Heart right ventricle (tissue), 16 donors: ENCODE data around the gene DNAJB12. TPM values are rescaled to one million over a fixed set of nuclear protein-coding genes. Genes with fewer than 3 reads are reported as not detected.

Experiments used
- ATAC-seq, 8 donors: fragments of 200-7000 bp; cut with Tn5 transposase; one replicate each; pipeline ENCODE4 v1.9.1; 2020; ENCODE audit warnings: mild to moderate bottlenecking in 8 of 8, moderate library complexity in 8 of 8, moderate number of reproducible peaks in 1 of 8
- DNase-seq, 2 donors: peaks; one replicate each; pipeline ENCODE4 v3.0.0-alpha.2; 2020
- H3K27ac ChIP-seq, 10 donors: fragments of 200-600 bp; sonication (generic) in 2 of 10; one replicate each; pipeline versions ENCODE4 v1.5.0 to v1.8.0; 2020 to 2022; ENCODE audit warnings: mild to moderate bottlenecking in 3 of 10
- H3K27me3 ChIP-seq, 7 donors: fragments of 200-600 bp; one replicate each; pipeline ENCODE4 v1.8.0; 2021 to 2022; ENCODE audit warnings: mild to moderate bottlenecking in 2 of 7
- H3K36me3 ChIP-seq, 9 donors: fragments of 200-600 bp; sonication (generic) in 1 of 9; one replicate each; pipeline versions ENCODE4 v1.5.0 to v1.8.0; 2020 to 2022; ENCODE audit warnings: mild to moderate bottlenecking in 2 of 9
- H3K4me1 ChIP-seq, 9 donors: fragments of 200-600 bp; sonication (generic) in 1 of 9; one replicate each; pipeline versions ENCODE4 v1.5.0 to v1.8.0; 2020 to 2022; ENCODE audit warnings: mild to moderate bottlenecking in 4 of 9
- H3K4me3 ChIP-seq, 10 donors: fragments of 200-600 bp; sonication (generic) in 2 of 10; one replicate each; pipeline versions ENCODE4 v1.5.0 to v1.8.0; 2020 to 2022; ENCODE audit warnings: mild to moderate bottlenecking in 7 of 10, moderate library complexity in 2 of 10
- H3K9me3 ChIP-seq, 11 donors: fragments of 200-600 bp in 10 of 11; sonication (generic) in 2 of 11; one replicate each; pipeline versions ENCODE4 v1.5.0 to v1.8.0; 2013 to 2022; ENCODE audit warnings: mild to moderate bottlenecking in 2 of 11, control low read depth in 1 of 11, moderate library complexity in 1 of 11
- CTCF ChIP-seq, 9 donors: fragments of 200-600 bp; sonication (generic) in 2 of 9; IDR thresholded peaks; one replicate each; pipeline versions ENCODE4 v1.5.0 to v1.8.0; 2021 to 2022; ENCODE audit warnings: antibody characterized with exemption in 9 of 9, mild to moderate bottlenecking in 5 of 9, moderate library complexity in 1 of 9
- WGBS, 2 donors: extraction: QIAGEN DNeasy Blood & Tissue Kit; methylation state at CpG; one replicate each; pipeline ENCODE4 v1.1.7; 2013; ENCODE audit warnings: inconsistent platforms in 1 of 2; 5-methylcytosine and 5-hydroxymethylcytosine counted together
- intact Hi-C, 10 donors: fragments of 100-400 bp; cut with DNase I; formaldehyde crosslinking; loops; one replicate each; pipeline versions ENCODE4 v1.11.1 to v1.14.2; 2022
- polyA plus RNA-seq, 2 donors: library from polyadenylated mRNA; stranded (reverse); fragments of 200-250 nt; gene quantifications; one replicate each; pipeline ENCODE4 v1.2.3, GENCODE V29; 2013
- total RNA-seq, 10 donors: library from RNA; stranded (reverse); fragmentation: NEBNext Ultra II Directional in 3 of 10; extraction: Animal tissue kit (Norgen Biotek cat#: 25700) in 3 of 10; gene quantifications; one replicate each; pipeline versions ENCODE4 v1.2.1 to v1.2.4, GENCODE V29; 2021 to 2023
- donor health status: Arrhythmogenic right ventricular cardiomyopathy.
- donor health status: ischemic (EF 13 %, LVEDD 7.1; RV severe dilation, severe dysfunction).
- donor health status: healthy with polysubstance abuse.
- donor health status: DM: no; HTN: yes; CAD: no.
- donor health status: DM: no; HTN: no; CAD: no.
- donor health status: ischemic (EF 25% LVEDD 6.9; RV normal size, moderate dysfunction).
- donor health status: ischemic (EF 25% LVEDD 5.7; RV mildly dilated, moderate dysfunction).
- donor health status: healthy.
- donor health status: DM: yes; HTN: yes; CAD: no.
- donor health status: Ischemic cardiomyopathy.
- donor health status: ischemic (EF 35%, LVEDD 5.7; RV mildly dilated, moderate dysfunction).
- donor health status: nonischemic (EF 11% LVEDD 7.7; RV severe dilation, severe dysfunction).
- donor health status: DM: yes; HTN: yes; CAD: no.
- donor health status: PGD.
- donor health status: ischemic (EF 29% LVEDD 5.4; RV normal size, mild dysfunction).
- donor health status: nonischemic (EF 23%, LVEDD 6.1; RV moderate dilation, normal function).

The DNAJB12 gene
- total and polyA plus RNA-seq, 12 donors = 22.6 to 32.8 (median 27.9) TPM

- DNase-seq (no peak), ATAC-seq (no peak)
- Histone ChIP-seq H3K36me3 (no peaks in the 10 kb centered on the region), H3K9me3 (no peaks in the 10 kb centered on the region), H3K4me3 (no peak overlapping the region), H3K27ac (no peak overlapping the region), H3K4me1 (peaks cover 0 to 21% (median 5%) of the 10 kb centered on the region in 9 donors), H3K27me3 (no peaks in the 10 kb centered on the region)
- intact Hi-C loops = no loop called here
- TF ChIP-seq CTCF (IDR thresholded peaks at IDR 0.05) = no peak
- 81 to 83% methylated on average over 6 of the region's 6 CpGs for whole genome bisulfite sequencing, 2 donors
These were observed 62.5 kb downstream of the DNAJB12 start for GRCh38 chr10:72292223-72292691.

GRCh38 chr10:72291019-72291532 is 63.6 kb downstream of the DNAJB12 start:
- Histone ChIP-seq H3K27ac (no peak overlapping the region), H3K36me3 (no peaks in the 10 kb centered on the region), H3K27me3 (no peaks in the 10 kb centered on the region), H3K4me1 (peaks cover 0 to 12% (median 0%) of the 10 kb centered on the region in 9 donors), H3K4me3 (no peak overlapping the region), H3K9me3 (no peaks in the 10 kb centered on the region)
- intact Hi-C loops = no loop called here
- DNase-seq = no peak
- no peak for ATAC-seq
- WGBS, 2 donors = 96 to 97% methylated on average over 4 of the region's 4 CpGs
- no peak for TF ChIP-seq CTCF (IDR thresholded peaks at IDR 0.05)

GRCh38 chr10:72285972-72286521 is 68.7 kb downstream of the DNAJB12 start:
- no peak for TF ChIP-seq CTCF (IDR thresholded peaks at IDR 0.05)
- ATAC-seq (no peak), DNase-seq (no peak)
- Histone ChIP-seq H3K36me3 (no peaks in the 10 kb centered on the region), H3K4me3 (no peak overlapping the region), H3K9me3 (no peaks in the 10 kb centered on the region), H3K27me3 (no peaks in the 10 kb centered on the region), H3K4me1 (peaks cover 0 to 24% (median 0%) of the 10 kb centered on the region in 9 donors), H3K27ac (peak overlapping the region in 1 of 10 donors; percentile 5)
- 74 to 75% methylated on average over 14 of the region's 14 CpGs for WGBS, 2 donors
- intact Hi-C loops = no loop called here

GRCh38 chr10:72283131-72283530 is 71.6 kb downstream of the DNAJB12 start:
- Histone ChIP-seq H3K27me3 (no peaks in the 10 kb centered on the region), H3K4me3 (no peak overlapping the region), H3K9me3 (no peaks in the 10 kb centered on the region), H3K4me1 (peaks cover 0 to 24% (median 0%) of the 10 kb centered on the region in 9 donors), H3K36me3 (no peaks in the 10 kb centered on the region), H3K27ac (no peak overlapping the region)
- no peak for DNase-seq
- intact Hi-C loops = no loop called here
- ATAC-seq = no peak
- TF ChIP-seq CTCF (IDR thresholded peaks at IDR 0.05) = no peak
- WGBS, 2 donors = 96 to 97% methylated on average over 3 of the region's 3 CpGs

Other genes starting within 250 kb of the DNAJB12 start
- gene ANAPC16, start 138.9 kb downstream of the DNAJB12 start, total RNA-seq = 100 to 1,000 TPM; 181 to 246 (median 221) TPM
- 100 to 1,000 TPM; 129 to 149 TPM for gene ANAPC16, start 138.9 kb downstream of the DNAJB12 start, polyA plus RNA-seq
- gene ASCC1, start 138.6 kb downstream of the DNAJB12 start, total RNA-seq = 10 to 100 TPM; 25.2 to 40.5 (median 33.0) TPM
- 10 to 100 TPM in 1 of 2 donors, 1 to 10 TPM in 1; 8.4 to 35.8 TPM for gene ASCC1, start 138.6 kb downstream of the DNAJB12 start, polyA plus RNA-seq
- gene DDIT4, start 81.0 kb downstream of the DNAJB12 start, total RNA-seq = 100 to 1,000 TPM in 1 of 10 donors, 10 to 100 TPM in 9; 13.6 to 102 (median 30.2) TPM
- 100 to 1,000 TPM in 1 of 2 donors, 10 to 100 TPM in 1; 64.7 to 135 TPM for gene DDIT4, start 81.0 kb downstream of the DNAJB12 start, polyA plus RNA-seq